ENCODE data around the gene TOM1L2. TPM values are rescaled to one million over a fixed set of nuclear protein-coding genes. Genes with fewer than 3 reads are reported as not detected.

TOM1L2 gene
- total RNA-seq, 3 donors from 2014 or later, result 5.5 to 6.6 (median 5.5) TPM

- H3K27me3 Mint-ChIP-seq (ENCODE audit: low read depth), result no peaks in the 10 kb centered on the region
- ATAC-seq, result no peak
- no peaks in the 10 kb centered on the region for H3K9me3 Mint-ChIP-seq
These were observed 67.8 kb downstream of the TOM1L2 start for GRCh38 chr17:17904166-17905035.

GRCh38 chr17:17902877-17903276 lies 69.3 kb downstream of the TOM1L2 start:
- Mint-ChIP-seq H3K36me3 (ENCODE audit: insufficient read depth) (peaks cover 10% of the 10 kb centered on the region), H3K27me3 (ENCODE audit: low read depth) (no peaks in the 10 kb centered on the region), H3K4me1 (ENCODE audit: low read depth) (no peaks in the 10 kb centered on the region), H3K4me3 (no peak overlapping the region), H3K9me3 (no peaks in the 10 kb centered on the region)
- DNase-seq, result no peak
- ATAC-seq, result no peak

More at GRCh38 chr17:17904166-17905035, 67.8 kb downstream of the TOM1L2 start:
- Mint-ChIP-seq H3K4me1 (ENCODE audit: low read depth) (no peaks in the 10 kb centered on the region), H3K36me3 (ENCODE audit: insufficient read depth) (peaks cover 8% of the 10 kb centered on the region), H3K4me3 (no peak overlapping the region)
- DNase-seq, result no peak

- no peak for ATAC-seq
- Mint-ChIP-seq H3K9me3 (no peaks in the 10 kb centered on the region), H3K4me1 (ENCODE audit: low read depth) (no peaks in the 10 kb centered on the region), H3K27me3 (ENCODE audit: low read depth) (no peaks in the 10 kb centered on the region), H3K36me3 (ENCODE audit: insufficient read depth) (peaks cover 13% of the 10 kb centered on the region), H3K4me3 (no peak overlapping the region)
- DNase-seq, result no peak
These were observed 69.8 kb downstream of the TOM1L2 start for GRCh38 chr17:17902376-17902775.

GRCh38 chr17:17900615-17901520 lies 71.3 kb downstream of the TOM1L2 start:
- Mint-ChIP-seq H3K4me3 (no peak overlapping the region), H3K36me3 (ENCODE audit: insufficient read depth) (peaks cover 13% of the 10 kb centered on the region), H3K4me1 (ENCODE audit: low read depth) (no peaks in the 10 kb centered on the region), H3K9me3 (no peaks in the 10 kb centered on the region), H3K27me3 (ENCODE audit: low read depth) (no peaks in the 10 kb centered on the region)
- DNase-seq (no peak), ATAC-seq (no peak)

- ATAC-seq, result no peak
- peaks cover 14% of the 10 kb centered on the region for H3K36me3 Mint-ChIP-seq (ENCODE audit: insufficient read depth)
- no peaks in the 10 kb centered on the region for H3K9me3 Mint-ChIP-seq
- H3K27me3 Mint-ChIP-seq (ENCODE audit: low read depth), result no peaks in the 10 kb centered on the region
- no peaks in the 10 kb centered on the region for H3K4me1 Mint-ChIP-seq (ENCODE audit: low read depth)
- no peak overlapping the region for H3K4me3 Mint-ChIP-seq
- no peak for DNase-seq
These were observed 72.7 kb downstream of the TOM1L2 start for GRCh38 chr17:17899486-17899885.

GRCh38 chr17:17898673-17899072 lies 73.5 kb downstream of the TOM1L2 start:
- Mint-ChIP-seq H3K4me3 (no peak overlapping the region), H3K36me3 (ENCODE audit: insufficient read depth) (peaks cover 16% of the 10 kb centered on the region), H3K27me3 (ENCODE audit: low read depth) (no peaks in the 10 kb centered on the region), H3K9me3 (no peaks in the 10 kb centered on the region), H3K4me1 (ENCODE audit: low read depth) (no peaks in the 10 kb centered on the region)
- DNase-seq (no peak), ATAC-seq (no peak)

GRCh38 chr17:17897442-17897841 lies 74.8 kb downstream of the TOM1L2 start:
- DNase-seq, result no peak
- H3K9me3 Mint-ChIP-seq, result no peaks in the 10 kb centered on the region
- no peaks in the 10 kb centered on the region for H3K4me1 Mint-ChIP-seq (ENCODE audit: low read depth)
- ATAC-seq, result no peak
- no peaks in the 10 kb centered on the region for H3K27me3 Mint-ChIP-seq (ENCODE audit: low read depth)
- no peak overlapping the region for H3K4me3 Mint-ChIP-seq
- peaks cover 24% of the 10 kb centered on the region for H3K36me3 Mint-ChIP-seq (ENCODE audit: insufficient read depth)

- ATAC-seq, result no peak
- Mint-ChIP-seq H3K4me1 (ENCODE audit: low read depth) (no peaks in the 10 kb centered on the region), H3K9me3 (no peaks in the 10 kb centered on the region), H3K4me3 (no peak overlapping the region), H3K36me3 (ENCODE audit: insufficient read depth) (peaks cover 24% of the 10 kb centered on the region), H3K27me3 (ENCODE audit: low read depth) (no peaks in the 10 kb centered on the region)
- DNase-seq, result no peak
These were observed 75.5 kb downstream of the TOM1L2 start for GRCh38 chr17:17896746-17897145.

GRCh38 chr17:17893801-17894644 lies 78.2 kb downstream of the TOM1L2 start:
- H3K36me3 Mint-ChIP-seq (ENCODE audit: insufficient read depth), result peaks cover 28% of the 10 kb centered on the region
- no peak for DNase-seq
- no peak overlapping the region for H3K4me3 Mint-ChIP-seq
- ATAC-seq, result no peak
- no peaks in the 10 kb centered on the region for H3K27me3 Mint-ChIP-seq (ENCODE audit: low read depth)
- H3K9me3 Mint-ChIP-seq, result no peaks in the 10 kb centered on the region
- H3K4me1 Mint-ChIP-seq (ENCODE audit: low read depth), result no peaks in the 10 kb centered on the region

GRCh38 chr17:17892731-17893130 lies 79.5 kb downstream of the TOM1L2 start:
- Mint-ChIP-seq H3K36me3 (ENCODE audit: insufficient read depth) (peaks cover 26% of the 10 kb centered on the region), H3K9me3 (no peaks in the 10 kb centered on the region), H3K4me3 (no peak overlapping the region), H3K4me1 (ENCODE audit: low read depth) (no peaks in the 10 kb centered on the region), H3K27me3 (ENCODE audit: low read depth) (no peaks in the 10 kb centered on the region)
- ATAC-seq (no peak), DNase-seq (no peak)

- H3K9me3 Mint-ChIP-seq, result no peaks in the 10 kb centered on the region
- DNase-seq (no peak), ATAC-seq (no peak)
- no peak overlapping the region for H3K4me3 Mint-ChIP-seq
- no peaks in the 10 kb centered on the region for H3K4me1 Mint-ChIP-seq (ENCODE audit: low read depth)
- H3K36me3 Mint-ChIP-seq (ENCODE audit: insufficient read depth), result peaks cover 24% of the 10 kb centered on the region
- H3K27me3 Mint-ChIP-seq (ENCODE audit: low read depth), result no peaks in the 10 kb centered on the region
These were observed 80.2 kb downstream of the TOM1L2 start for GRCh38 chr17:17892009-17892408.

- Mint-ChIP-seq H3K9me3 (no peaks in the 10 kb centered on the region), H3K4me3 (no peak overlapping the region), H3K36me3 (ENCODE audit: insufficient read depth) (peaks cover 22% of the 10 kb centered on the region), H3K4me1 (ENCODE audit: low read depth) (no peaks in the 10 kb centered on the region), H3K27me3 (ENCODE audit: low read depth) (no peaks in the 10 kb centered on the region)
- peak; percentile 62 to 73 for ATAC-seq
- DNase-seq, result peak; percentile 19
These were observed 81.1 kb downstream of the TOM1L2 start for GRCh38 chr17:17890773-17891759.

- Mint-ChIP-seq H3K4me3 (no peak overlapping the region), H3K4me1 (ENCODE audit: low read depth) (no peaks in the 10 kb centered on the region), H3K9me3 (no peaks in the 10 kb centered on the region), H3K27me3 (ENCODE audit: low read depth) (no peaks in the 10 kb centered on the region), H3K36me3 (ENCODE audit: insufficient read depth) (peaks cover 22% of the 10 kb centered on the region)
- ATAC-seq (no peak), DNase-seq (no peak)
These were observed 82.3 kb downstream of the TOM1L2 start for GRCh38 chr17:17889922-17890321.

All from activated T-cell treated with anti-CD3 and anti-CD28 coated beads, Interleukin-2, amount 50 U/mL, for 4 hours (primary cell).